Fibroblast of upper back skin (primary cell): ENCODE measurements around the gene CYP2E1.
A peak's percentile ranks its signal among the peaks of the same experiment; 100 is the strongest.
"Not testable (repeated sequence)": the region's sequence is repeated elsewhere in the genome, so short reads cannot be mapped to it uniquely, and the experiment has no call there.

Experiments used
- DNase-seq: peaks from one replicate; pipeline ENCODE4 v3.0.0-alpha.2; 2013

CYP2E1 gene

GRCh38 chr10:133528845-133529575, 1.8 kb downstream of the CYP2E1 start:
- peak; percentile 27 for DNase-seq

GRCh38 chr10:133529576-133529946, 2.4 kb downstream of the CYP2E1 start:
- DNase-seq: no peak

- DNase-seq: no peak
Measured at GRCh38 chr10:133530506-133530905, 3.3 kb downstream of the CYP2E1 start.

GRCh38 chr10:133532871-133533270, 5.7 kb downstream of the CYP2E1 start:
- DNase-seq: no peak

GRCh38 chr10:133534417-133534816, 7.3 kb downstream of the CYP2E1 start:
- DNase-seq: no peak

- DNase-seq: no peak
Measured at GRCh38 chr10:133536198-133536597, 9.0 kb downstream of the CYP2E1 start.

GRCh38 chr10:133537546-133538545, 10.7 kb downstream of the CYP2E1 start:
- no peak for DNase-seq

GRCh38 chr10:133541441-133541975, 14.3 kb downstream of the CYP2E1 start:
- DNase-seq: not testable (repeated sequence)

GRCh38 chr10:133544506-133544905, 17.3 kb downstream of the CYP2E1 start:
- DNase-seq: no peak

- DNase-seq: no peak
Measured at GRCh38 chr10:133554600-133554999, 27.4 kb downstream of the CYP2E1 start.

GRCh38 chr10:133555521-133555920, 28.4 kb downstream of the CYP2E1 start:
- no peak for DNase-seq

GRCh38 chr10:133557381-133557780, 30.2 kb downstream of the CYP2E1 start:
- DNase-seq: no peak

- no peak for DNase-seq
Measured at GRCh38 chr10:133559216-133559615, 32.1 kb downstream of the CYP2E1 start.

- DNase-seq: no peak
Measured at GRCh38 chr10:133564816-133565215, 37.7 kb downstream of the CYP2E1 start.

- no peak for DNase-seq
Measured at GRCh38 chr10:133565441-133566294, 38.5 kb downstream of the CYP2E1 start, which contains the start of gene SYCE1. Gene SYCE1, minus strand, starts transcription at chr10:133565583. Its CDS starts 54 bp downstream, at chr10:133565529.

- DNase-seq: no peak
Measured at GRCh38 chr10:133567119-133567518, 40.0 kb downstream of the CYP2E1 start.

- no peak for DNase-seq
Measured at GRCh38 chr10:133567609-133568286, 40.6 kb downstream of the CYP2E1 start.

- DNase-seq: no peak
Measured at GRCh38 chr10:133568287-133568614, 41.1 kb downstream of the CYP2E1 start.

- not testable (repeated sequence) for DNase-seq
Measured at GRCh38 chr10:133568831-133569527, 41.8 kb downstream of the CYP2E1 start.

GRCh38 chr10:133569801-133570200, 42.6 kb downstream of the CYP2E1 start:
- not testable (repeated sequence) for DNase-seq

- not testable (repeated sequence) for DNase-seq
Measured at GRCh38 chr10:133572055-133572454, 44.9 kb downstream of the CYP2E1 start.
